MG63 (cell line): Measurements from ENCODE around the gene KPNB1. TPM values are rescaled to one million over a fixed set of nuclear protein-coding genes. Genes with fewer than 3 reads are reported as not detected.

Experiments used
- DNase-seq: peaks from one replicate; pipeline ENCODE4 v3.0.0-alpha.2; 2020
- H3K27me3 ChIP-seq: fragments of 250-450 bp; sonication (Bioruptor Pico); 2 replicates; pipeline ENCODE4 v1.5.1; 2020; ENCODE audit warnings: mild to moderate bottlenecking, moderate library complexity
- H3K36me3 ChIP-seq: fragments of 250-450 bp; sonication (Bioruptor Pico); 2 replicates; pipeline ENCODE4 v1.5.1; 2020; ENCODE audit warnings: mild to moderate bottlenecking, moderate library complexity
- H3K4me3 ChIP-seq: fragments of 250-450 bp; sonication (Bioruptor Pico); 2 replicates; pipeline ENCODE4 v1.5.1; 2020; ENCODE audit warnings: mild to moderate bottlenecking, moderate library complexity
- H3K9me3 ChIP-seq: fragments of 250-450 bp; sonication (Bioruptor Pico); 2 replicates; pipeline ENCODE4 v1.5.1; 2020; ENCODE audit warnings: mild to moderate bottlenecking, moderate library complexity
- total RNA-seq: library from RNA; depleted of rRNA; stranded (reverse); fragments of >200 nt; shearing (Covaris generic); gene quantifications from 2 replicates; pipeline ENCODE4 v1.2.3, GENCODE V29; 2014; ENCODE audit warnings: low replicate concordance; rRNA removed

The KPNB1 gene
- total RNA-seq: 202 and 291 TPM in 2 replicates

GRCh38 chr17:47649153-47649971 is at the start of gene KPNB1:
Gene KPNB1 (plus strand): TSS chr17:47649919. CDS start chr17:47650245, 326 bp downstream.
- peak; percentile 100 for DNase-seq
- Histone ChIP-seq H3K36me3 (peaks cover 37% of the 10 kb centered on the region), H3K27me3 (no peaks in the 10 kb centered on the region), H3K4me3 (peak within 1 kb of the TSS; percentile 88), H3K9me3 (no peaks in the 10 kb centered on the region)

- no peak for DNase-seq
- Histone ChIP-seq H3K27me3 (no peaks in the 10 kb centered on the region), H3K36me3 (peaks cover 57% of the 10 kb centered on the region), H3K9me3 (no peaks in the 10 kb centered on the region), H3K4me3 (no peak overlapping the region)
These were observed 45.7 kb upstream of the KPNB1 start for GRCh38 chr17:47603830-47604597.

GRCh38 chr17:47604598-47604927 is 45.2 kb upstream of the KPNB1 start:
- no peak overlapping the region for H3K4me3 ChIP-seq
- DNase-seq: no peak
- H3K27me3 ChIP-seq: no peaks in the 10 kb centered on the region
- peaks cover 58% of the 10 kb centered on the region for H3K36me3 ChIP-seq
- H3K9me3 ChIP-seq: no peaks in the 10 kb centered on the region

GRCh38 chr17:47605011-47605410 is 44.7 kb upstream of the KPNB1 start:
- H3K36me3 ChIP-seq: peaks cover 55% of the 10 kb centered on the region
- H3K4me3 ChIP-seq: no peak overlapping the region
- H3K27me3 ChIP-seq: no peaks in the 10 kb centered on the region
- H3K9me3 ChIP-seq: no peaks in the 10 kb centered on the region
- DNase-seq: no peak

GRCh38 chr17:47607481-47607880 is 42.2 kb upstream of the KPNB1 start:
- Histone ChIP-seq H3K9me3 (no peaks in the 10 kb centered on the region), H3K36me3 (peaks cover 56% of the 10 kb centered on the region), H3K4me3 (no peak overlapping the region), H3K27me3 (no peaks in the 10 kb centered on the region)
- DNase-seq: no peak

GRCh38 chr17:47611372-47612350 is 38.1 kb upstream of the KPNB1 start:
- no peaks in the 10 kb centered on the region for H3K9me3 ChIP-seq
- DNase-seq: no peak
- no peak overlapping the region for H3K4me3 ChIP-seq
- peaks cover 56% of the 10 kb centered on the region for H3K36me3 ChIP-seq
- no peaks in the 10 kb centered on the region for H3K27me3 ChIP-seq

GRCh38 chr17:47615766-47616424 is 33.8 kb upstream of the KPNB1 start:
- Histone ChIP-seq H3K36me3 (peaks cover 74% of the 10 kb centered on the region), H3K4me3 (no peak overlapping the region), H3K27me3 (no peaks in the 10 kb centered on the region), H3K9me3 (no peaks in the 10 kb centered on the region)
- no peak for DNase-seq

GRCh38 chr17:47618410-47618809 is 31.3 kb upstream of the KPNB1 start:
- Histone ChIP-seq H3K9me3 (no peaks in the 10 kb centered on the region), H3K27me3 (no peaks in the 10 kb centered on the region), H3K4me3 (no peak overlapping the region), H3K36me3 (peaks cover 79% of the 10 kb centered on the region)
- no peak for DNase-seq

GRCh38 chr17:47620503-47621245 is 29.0 kb upstream of the KPNB1 start:
- Histone ChIP-seq H3K36me3 (peaks cover 84% of the 10 kb centered on the region), H3K9me3 (no peaks in the 10 kb centered on the region), H3K27me3 (no peaks in the 10 kb centered on the region), H3K4me3 (no peak overlapping the region)
- no peak for DNase-seq

GRCh38 chr17:47621293-47622179 is 28.2 kb upstream of the KPNB1 start:
- Histone ChIP-seq H3K9me3 (no peaks in the 10 kb centered on the region), H3K4me3 (no peak overlapping the region), H3K36me3 (peaks cover 77% of the 10 kb centered on the region), H3K27me3 (no peaks in the 10 kb centered on the region)
- DNase-seq: peak; percentile 17

GRCh38 chr17:47622180-47622549 is 27.6 kb upstream of the KPNB1 start:
- H3K36me3 ChIP-seq: peaks cover 73% of the 10 kb centered on the region

GRCh38 chr17:47624727-47625068 is 25.0 kb upstream of the KPNB1 start:
- Histone ChIP-seq H3K4me3 (no peak overlapping the region), H3K36me3 (peaks cover 51% of the 10 kb centered on the region), H3K9me3 (no peaks in the 10 kb centered on the region), H3K27me3 (no peaks in the 10 kb centered on the region)
- DNase-seq: no peak

More at GRCh38 chr17:47622180-47622549, 27.6 kb upstream of the KPNB1 start:
- Histone ChIP-seq H3K27me3 (no peaks in the 10 kb centered on the region), H3K9me3 (no peaks in the 10 kb centered on the region), H3K4me3 (no peak overlapping the region)
- no peak for DNase-seq

GRCh38 chr17:47628014-47628566 is 21.6 kb upstream of the KPNB1 start:
- peaks cover 20% of the 10 kb centered on the region for H3K36me3 ChIP-seq
- no peaks in the 10 kb centered on the region for H3K27me3 ChIP-seq
- DNase-seq: no peak
- H3K9me3 ChIP-seq: no peaks in the 10 kb centered on the region
- H3K4me3 ChIP-seq: no peak overlapping the region

GRCh38 chr17:47629826-47630225 is 19.9 kb upstream of the KPNB1 start:
- no peaks in the 10 kb centered on the region for H3K9me3 ChIP-seq
- no peaks in the 10 kb centered on the region for H3K27me3 ChIP-seq
- peaks cover 6% of the 10 kb centered on the region for H3K36me3 ChIP-seq
- no peak for DNase-seq
- no peak overlapping the region for H3K4me3 ChIP-seq

- Histone ChIP-seq H3K9me3 (no peaks in the 10 kb centered on the region), H3K36me3 (no peaks in the 10 kb centered on the region), H3K4me3 (no peak overlapping the region), H3K27me3 (no peaks in the 10 kb centered on the region)
- no peak for DNase-seq
These were observed 19.1 kb upstream of the KPNB1 start for GRCh38 chr17:47630614-47631013.
